ENCODE results near the gene TTLL10. TPM values are rescaled to one million over a fixed set of nuclear protein-coding genes. Genes with fewer than 3 reads are reported as not detected.
A peak's percentile ranks its signal among the peaks of the same experiment; 100 is the strongest.

Gene TTLL10
- not detected for total RNA-seq

DNA sequence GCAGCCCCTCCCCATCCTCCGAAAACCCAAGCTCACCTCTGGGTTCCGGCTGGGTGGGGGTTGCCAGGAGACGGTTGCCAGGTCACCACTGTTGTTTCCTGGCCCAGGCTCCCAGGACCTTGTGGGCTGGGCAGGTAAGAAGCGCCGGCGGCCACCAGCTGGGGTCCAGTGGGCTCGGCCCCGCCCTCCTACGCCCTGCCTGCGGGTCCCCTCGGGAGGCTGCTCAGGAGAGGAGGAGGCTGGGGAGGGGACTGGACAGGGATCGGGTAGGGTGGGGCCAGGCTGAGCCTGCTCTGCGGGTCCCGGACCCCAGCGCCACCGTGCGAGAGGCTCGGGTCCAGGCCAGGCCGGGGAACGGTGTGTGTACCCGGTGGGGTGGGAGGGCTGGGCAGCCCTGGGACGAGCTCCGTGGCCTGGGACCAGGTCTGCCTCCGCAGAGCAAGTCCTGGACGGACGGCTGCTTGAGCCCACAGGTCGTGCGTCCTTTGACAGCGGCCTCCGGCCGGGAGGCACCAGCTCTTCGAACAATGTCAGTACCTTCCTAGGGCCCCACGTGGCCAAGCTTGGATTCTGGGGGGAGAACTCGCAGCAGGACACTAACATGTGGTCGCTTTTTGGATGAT is at the start of gene TTLL10:
Gene TTLL10, plus strand, starts transcription at position 88 of the 623 bp plus-strand sequence. CDS start 5,336 bp downstream, outside the sequence.
- Mint-ChIP-seq H3K36me3 (no peaks in the 10 kb centered on the region), H3K9me3 (no peaks in the 10 kb centered on the region), H3K27ac (no peak within 1 kb of the TSS), H3K4me1 (ENCODE audit: low read depth) (peaks cover 12% of the 10 kb centered on the region), H3K27me3 (peaks cover 10% of the 10 kb centered on the region), H3K4me3 (no peak within 1 kb of the TSS)
- DNase-seq: peak; percentile 59
- CTCF ChIA-PET: interaction anchor here (0.8 kb wide), 1 partner anchor 51 kb away, joined by 3 read pairs; no protein-coding TSS in a partner anchor
- intact Hi-C loops (cut with micrococcal nuclease): loop anchor here (5.0 kb wide), 1 partner anchor 108 kb away; the partner anchor contains the start of gene SCNN1D
- POLR2A ChIA-PET: interaction anchor here (0.6 to 1.3 kb wide), 2 partner anchors 70 to 161 kb away, joined by 3 to 5 read pairs; partner anchors contain the start of gene ISG15

DNA sequence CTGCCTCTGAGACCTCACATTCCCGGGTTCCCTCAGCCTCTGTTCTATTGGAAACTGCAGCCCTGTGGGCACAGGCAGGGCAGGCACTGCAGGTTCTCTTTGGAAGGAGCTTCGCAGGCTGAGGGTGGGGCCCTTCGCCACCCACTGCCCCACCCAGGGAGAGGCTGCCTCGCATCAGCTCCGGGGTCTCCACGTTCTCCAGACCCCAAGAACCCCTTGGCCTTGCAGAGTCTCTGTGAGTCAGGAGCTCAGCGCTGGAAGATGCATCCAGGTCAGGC is 49.2 kb upstream of the TTLL10 start:
- DNase-seq: no peak
- no peaks in the 10 kb centered on the region for H3K36me3 Mint-ChIP-seq
- peaks cover 3% of the 10 kb centered on the region for H3K9me3 Mint-ChIP-seq
- peaks cover 3% of the 10 kb centered on the region for H3K4me1 Mint-ChIP-seq (ENCODE audit: low read depth)
- H3K4me3 Mint-ChIP-seq: no peak overlapping the region
- intact Hi-C loops (cut with micrococcal nuclease): no loop called here
- H3K27me3 Mint-ChIP-seq: peaks cover 1% of the 10 kb centered on the region
- ChIA-PET POLR2A (no interaction called here), CTCF (interaction anchor here (1.1 to 1.5 kb wide), 2 partner anchors 126 to 167 kb away, joined by 4 to 5 read pairs; no protein-coding TSS in a partner anchor)
- H3K27ac Mint-ChIP-seq: no peak overlapping the region

- intact Hi-C loops (cut with micrococcal nuclease): no loop called here
- POLR2A ChIA-PET: no interaction called here
- Mint-ChIP-seq H3K4me3 (no peak overlapping the region), H3K27me3 (no peaks in the 10 kb centered on the region), H3K36me3 (no peaks in the 10 kb centered on the region), H3K27ac (no peak overlapping the region), H3K4me1 (ENCODE audit: low read depth) (peaks cover 3% of the 10 kb centered on the region), H3K9me3 (peaks cover 3% of the 10 kb centered on the region)
- CTCF ChIA-PET: interaction anchor here (0.7 to 1.5 kb wide), 3 partner anchors 106 to 167 kb away, joined by 3 to 5 read pairs (median 4); no protein-coding TSS in a partner anchor
- no peak for DNase-seq
These were observed 48.7 kb upstream of the TTLL10 start for GRCh38 chr1:1124786-1125642.

DNA sequence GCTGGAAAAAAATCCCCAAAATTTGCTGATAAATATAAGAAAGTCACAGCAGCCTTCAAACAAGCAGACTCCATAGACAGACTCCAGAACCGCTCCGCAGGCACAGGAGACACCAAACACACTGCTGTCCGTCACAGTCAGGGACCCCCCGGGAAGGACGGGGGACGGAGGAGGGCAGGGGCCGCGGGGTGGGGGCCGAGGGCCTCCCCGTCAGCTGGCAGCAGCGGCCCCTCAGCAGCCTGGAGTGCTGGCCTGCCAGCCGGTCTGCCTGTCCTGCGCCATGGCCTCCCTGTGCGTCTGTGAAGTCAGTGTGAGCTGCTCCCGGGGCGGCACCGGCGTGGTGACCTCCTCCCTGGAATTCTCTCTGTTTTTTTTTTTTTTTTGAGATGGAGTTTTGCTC is 47.7 kb upstream of the TTLL10 start:
- intact Hi-C loops (cut with micrococcal nuclease): no loop called here
- ChIA-PET POLR2A (no interaction called here), CTCF (no interaction called here)
- no peak for DNase-seq
- peaks cover 3% of the 10 kb centered on the region for H3K9me3 Mint-ChIP-seq
- no peaks in the 10 kb centered on the region for H3K27me3 Mint-ChIP-seq
- H3K27ac Mint-ChIP-seq: no peak overlapping the region
- H3K4me1 Mint-ChIP-seq (ENCODE audit: low read depth): peaks cover 3% of the 10 kb centered on the region
- no peak overlapping the region for H3K4me3 Mint-ChIP-seq
- no peaks in the 10 kb centered on the region for H3K36me3 Mint-ChIP-seq

DNA sequence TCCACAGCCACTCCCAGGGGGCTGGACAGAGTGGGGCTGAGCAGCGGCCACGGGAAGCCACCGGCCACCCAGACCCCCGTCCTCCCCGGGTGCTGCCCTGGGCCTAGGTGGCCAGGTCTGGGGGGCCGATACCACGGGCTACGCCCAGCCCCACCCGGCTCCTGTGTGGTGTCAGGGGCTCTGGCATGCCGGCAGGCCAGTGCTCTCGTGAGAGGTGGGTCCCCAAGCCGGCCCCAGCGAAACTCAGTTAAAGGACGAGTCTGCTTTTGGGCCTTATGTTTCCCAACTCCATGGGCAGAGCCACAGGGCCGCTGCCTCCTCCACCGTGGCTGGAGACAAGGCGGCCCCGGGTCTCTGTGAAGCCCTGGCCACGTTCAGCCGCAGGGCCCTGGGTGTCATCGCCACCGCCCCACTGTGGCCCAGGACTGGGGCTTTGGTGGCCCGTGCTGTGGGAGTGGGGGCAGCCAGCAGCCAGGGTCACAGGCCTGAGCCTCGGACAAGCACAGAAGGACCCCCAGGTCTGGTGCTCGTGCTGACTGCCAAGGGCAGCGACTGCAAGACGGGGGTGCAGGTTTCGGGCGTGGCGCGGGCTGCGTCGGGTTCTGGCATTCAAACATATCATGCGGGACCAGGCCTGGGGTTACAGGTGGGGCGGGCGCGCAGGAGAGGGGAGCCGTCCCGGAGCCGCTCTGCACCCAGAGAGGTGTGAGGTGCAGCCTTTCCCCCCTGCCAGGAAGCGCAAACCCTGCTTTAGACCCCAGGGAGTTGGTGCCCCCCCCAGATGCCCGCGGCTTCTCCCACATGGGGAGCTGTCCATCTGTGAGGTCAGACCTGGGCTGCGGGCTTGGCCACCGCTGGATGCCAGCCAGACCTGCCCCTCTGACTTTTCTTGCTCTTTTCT is 45.9 kb upstream of the TTLL10 start:
- POLR2A ChIA-PET: no interaction called here

DNA sequence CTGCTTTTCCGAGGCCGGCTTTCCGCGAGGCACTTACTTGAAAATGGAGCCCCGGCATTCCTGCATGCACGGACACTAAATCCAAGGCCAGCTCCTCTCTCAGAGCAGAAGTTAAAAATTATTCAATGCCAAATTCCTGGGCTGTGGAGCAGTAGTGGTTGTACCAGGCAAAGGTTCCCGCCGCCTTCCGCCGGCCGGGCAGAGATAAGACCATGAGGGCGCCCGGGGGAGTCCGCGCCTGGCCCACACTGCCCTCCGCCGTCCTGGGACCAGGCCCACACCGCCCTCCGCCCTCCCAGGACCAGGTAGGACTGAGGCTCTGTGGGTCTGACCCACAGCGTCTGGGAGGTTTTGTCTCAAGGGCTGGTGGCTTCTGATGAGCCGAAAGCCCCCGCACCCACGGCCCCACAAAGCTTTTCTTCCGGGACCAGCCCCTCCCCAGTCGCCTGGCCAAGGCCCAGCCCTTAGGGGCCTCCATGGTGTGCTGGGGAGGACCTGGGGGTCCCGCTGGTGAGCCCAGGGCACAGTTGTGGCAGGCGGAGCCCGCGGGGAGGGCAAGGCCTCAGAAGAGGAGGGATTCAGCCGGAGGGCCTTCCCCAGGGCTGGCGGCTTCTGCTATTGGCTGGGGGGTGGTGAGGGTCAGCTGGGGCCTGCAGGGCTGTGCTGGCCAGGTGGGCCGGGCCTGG is 45.1 kb upstream of the TTLL10 start:
- intact Hi-C loops (cut with micrococcal nuclease): no loop called here
- Mint-ChIP-seq H3K9me3 (peaks cover 1% of the 10 kb centered on the region), H3K4me3 (no peak overlapping the region), H3K4me1 (ENCODE audit: low read depth) (peaks cover 1% of the 10 kb centered on the region), H3K27me3 (no peaks in the 10 kb centered on the region), H3K36me3 (no peaks in the 10 kb centered on the region), H3K27ac (peak overlapping the region; percentile 38)
- POLR2A ChIA-PET: no interaction called here
- CTCF ChIA-PET: interaction anchor here (1.2 kb wide), 1 partner anchor 12 kb away, joined by 3 read pairs; no protein-coding TSS in a partner anchor
- DNase-seq: no peak

More for the DNA sequence above, 45.9 kb upstream of the TTLL10 start:
- no peak for DNase-seq
- peaks cover 3% of the 10 kb centered on the region for H3K9me3 Mint-ChIP-seq
- H3K4me3 Mint-ChIP-seq: no peak overlapping the region
- H3K36me3 Mint-ChIP-seq: no peaks in the 10 kb centered on the region
- CTCF ChIA-PET: no interaction called here
- intact Hi-C loops (cut with micrococcal nuclease): no loop called here
- peaks cover 3% of the 10 kb centered on the region for H3K4me1 Mint-ChIP-seq (ENCODE audit: low read depth)
- no peak overlapping the region for H3K27ac Mint-ChIP-seq
- H3K27me3 Mint-ChIP-seq: no peaks in the 10 kb centered on the region

GRCh38 chr1:1129381-1129821 is 44.3 kb upstream of the TTLL10 start:
- no peak for DNase-seq
- H3K4me1 Mint-ChIP-seq (ENCODE audit: low read depth): no peaks in the 10 kb centered on the region
- intact Hi-C loops (cut with micrococcal nuclease): no loop called here
- H3K27ac Mint-ChIP-seq: no peak overlapping the region
- POLR2A ChIA-PET: no interaction called here
- no peaks in the 10 kb centered on the region for H3K9me3 Mint-ChIP-seq
- CTCF ChIA-PET: interaction anchor here (0.6 to 1.2 kb wide), 3 partner anchors 13 to 127 kb away, joined by 3 read pairs; no protein-coding TSS in a partner anchor
- H3K36me3 Mint-ChIP-seq: no peaks in the 10 kb centered on the region
- no peaks in the 10 kb centered on the region for H3K27me3 Mint-ChIP-seq
- H3K4me3 Mint-ChIP-seq: no peak overlapping the region

- no peak overlapping the region for H3K4me3 Mint-ChIP-seq
- intact Hi-C loops (cut with micrococcal nuclease): no loop called here
- H3K9me3 Mint-ChIP-seq: no peaks in the 10 kb centered on the region
- H3K27me3 Mint-ChIP-seq: no peaks in the 10 kb centered on the region
- ChIA-PET CTCF (interaction anchor here (0.7 to 1.6 kb wide), 5 partner anchors 8 to 120 kb away, joined by 3 to 7 read pairs (median 3); no protein-coding TSS in a partner anchor), POLR2A (no interaction called here)
- no peaks in the 10 kb centered on the region for H3K36me3 Mint-ChIP-seq
- H3K27ac Mint-ChIP-seq: no peak overlapping the region
- DNase-seq: no peak
- no peaks in the 10 kb centered on the region for H3K4me1 Mint-ChIP-seq (ENCODE audit: low read depth)
These were observed 43.2 kb upstream of the TTLL10 start for GRCh38 chr1:1130206-1131120.

DNA sequence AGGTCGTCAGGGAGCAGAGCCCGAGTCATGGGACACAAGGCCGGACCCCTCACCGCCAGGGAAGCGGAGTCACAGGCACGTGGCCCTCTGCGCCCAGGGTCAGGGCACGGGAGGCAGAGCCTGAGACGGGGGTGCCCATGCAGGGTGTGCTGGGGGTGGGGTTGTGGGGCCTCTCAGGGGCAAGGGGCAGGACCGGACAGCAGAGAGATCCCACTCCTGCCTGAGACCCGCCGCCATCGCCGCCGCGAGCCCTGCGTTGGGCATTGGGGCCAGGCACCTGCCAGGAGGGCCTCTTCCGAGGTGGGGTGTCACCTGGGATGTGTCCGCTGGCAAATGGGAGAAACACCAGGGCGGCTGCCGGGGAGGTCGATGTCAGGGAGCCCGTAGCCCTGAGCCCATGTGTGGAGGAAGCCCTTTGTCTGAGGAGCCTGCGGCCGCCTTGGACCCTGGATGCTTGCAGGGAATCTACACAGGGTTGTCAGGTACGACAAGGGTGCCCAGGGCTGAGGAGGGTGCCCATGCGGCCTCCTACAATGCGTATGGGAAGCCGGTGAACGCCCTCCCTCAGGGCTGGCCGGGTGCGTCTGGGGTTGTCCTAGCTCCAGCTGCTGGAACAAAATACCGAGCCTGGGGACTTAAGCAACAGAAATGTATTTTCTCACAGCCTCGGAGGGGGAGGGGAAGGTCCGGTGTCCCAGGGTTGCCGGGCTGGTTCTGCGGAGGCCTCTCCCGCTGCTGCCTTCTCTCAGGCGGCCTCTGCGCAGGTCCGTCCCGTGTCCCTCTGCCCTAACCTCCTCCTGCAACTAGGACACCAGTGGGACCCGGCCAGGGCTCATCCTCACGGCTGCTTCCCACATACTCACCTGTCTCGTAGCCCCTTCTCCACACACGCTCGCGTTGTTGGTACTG is 41.4 kb upstream of the TTLL10 start:
- Mint-ChIP-seq H3K36me3 (no peaks in the 10 kb centered on the region), H3K9me3 (no peaks in the 10 kb centered on the region), H3K27ac (no peak overlapping the region), H3K27me3 (no peaks in the 10 kb centered on the region), H3K4me1 (ENCODE audit: low read depth) (peaks cover under 1% of the 10 kb centered on the region), H3K4me3 (no peak overlapping the region)
- ChIA-PET POLR2A (no interaction called here), CTCF (interaction anchor here (1.0 kb wide), 1 partner anchor 10 kb away, joined by 3 read pairs; no protein-coding TSS in a partner anchor)
- intact Hi-C loops (cut with micrococcal nuclease): no loop called here
- DNase-seq: no peak
